Nephron (organoid): ENCODE measurements around the gene CIZ1.
"Not testable (repeated sequence)": the region's sequence is repeated elsewhere in the genome, so short reads cannot be mapped to it uniquely, and the experiment has no call there.

Experiments
- H3K27ac Mint-ChIP-seq, 3 experiments: 2 replicates each; pipeline ENCODE4 v1.8.0; 2020; ENCODE audit warnings: mixed read lengths in 3 of 3, mild to moderate bottlenecking in 2 of 3, moderate library complexity in 1 of 3
- H3K27me3 Mint-ChIP-seq: 2 replicates; pipeline ENCODE4 v1.8.0; 2021; ENCODE audit warnings: low read depth, mild to moderate bottlenecking, moderate library complexity, mixed read lengths
- H3K36me3 Mint-ChIP-seq: 2 replicates; pipeline ENCODE4 v1.8.0; 2020; ENCODE audit warnings: low read depth, mixed read lengths
- H3K4me1 Mint-ChIP-seq: 2 replicates; pipeline ENCODE4 v1.8.0; 2020; ENCODE audit warnings: mixed read lengths
- H3K4me3 Mint-ChIP-seq, 3 experiments: 2 replicates each; pipeline ENCODE4 v1.8.0; 2020; ENCODE audit warnings: mild to moderate bottlenecking in 3 of 3, mixed read lengths in 3 of 3, moderate library complexity in 2 of 3
- H3K9me3 Mint-ChIP-seq: 2 replicates; pipeline ENCODE4 v1.8.0; 2020; ENCODE audit warnings: mixed read lengths
- TF ChIP-seq, protein P1 (sequence below), 3 experiments: fragments of 200-600 bp; sonication (generic); IDR thresholded peaks; one replicate each; pipeline ENCODE4 v1.5.0; 2021; ENCODE audit warnings: antibody characterized with exemption in 3 of 3; ENCODE audit not compliant: unreplicated experiment in 3 of 3

Gene CIZ1

GRCh38 chr9:128142061-128142460 is 49.3 kb downstream of the CIZ1 start:
- Mint-ChIP-seq H3K4me3 (no peak overlapping the region), H3K36me3 (no peaks in the 10 kb centered on the region), H3K27me3 (peaks cover 4% of the 10 kb centered on the region), H3K9me3 (no peaks in the 10 kb centered on the region), H3K27ac (peak overlapping the region in 2 of 3 experiments; percentile 28 to 66), H3K4me1 (peaks cover 36% of the 10 kb centered on the region)
- TF ChIP-seq, protein P1, sequence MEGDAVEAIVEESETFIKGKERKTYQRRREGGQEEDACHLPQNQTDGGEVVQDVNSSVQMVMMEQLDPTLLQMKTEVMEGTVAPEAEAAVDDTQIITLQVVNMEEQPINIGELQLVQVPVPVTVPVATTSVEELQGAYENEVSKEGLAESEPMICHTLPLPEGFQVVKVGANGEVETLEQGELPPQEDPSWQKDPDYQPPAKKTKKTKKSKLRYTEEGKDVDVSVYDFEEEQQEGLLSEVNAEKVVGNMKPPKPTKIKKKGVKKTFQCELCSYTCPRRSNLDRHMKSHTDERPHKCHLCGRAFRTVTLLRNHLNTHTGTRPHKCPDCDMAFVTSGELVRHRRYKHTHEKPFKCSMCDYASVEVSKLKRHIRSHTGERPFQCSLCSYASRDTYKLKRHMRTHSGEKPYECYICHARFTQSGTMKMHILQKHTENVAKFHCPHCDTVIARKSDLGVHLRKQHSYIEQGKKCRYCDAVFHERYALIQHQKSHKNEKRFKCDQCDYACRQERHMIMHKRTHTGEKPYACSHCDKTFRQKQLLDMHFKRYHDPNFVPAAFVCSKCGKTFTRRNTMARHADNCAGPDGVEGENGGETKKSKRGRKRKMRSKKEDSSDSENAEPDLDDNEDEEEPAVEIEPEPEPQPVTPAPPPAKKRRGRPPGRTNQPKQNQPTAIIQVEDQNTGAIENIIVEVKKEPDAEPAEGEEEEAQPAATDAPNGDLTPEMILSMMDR (IDR thresholded peaks at IDR 0.05; ENCODE audit: unreplicated experiment in 3 of 3) = no peak

DNA sequence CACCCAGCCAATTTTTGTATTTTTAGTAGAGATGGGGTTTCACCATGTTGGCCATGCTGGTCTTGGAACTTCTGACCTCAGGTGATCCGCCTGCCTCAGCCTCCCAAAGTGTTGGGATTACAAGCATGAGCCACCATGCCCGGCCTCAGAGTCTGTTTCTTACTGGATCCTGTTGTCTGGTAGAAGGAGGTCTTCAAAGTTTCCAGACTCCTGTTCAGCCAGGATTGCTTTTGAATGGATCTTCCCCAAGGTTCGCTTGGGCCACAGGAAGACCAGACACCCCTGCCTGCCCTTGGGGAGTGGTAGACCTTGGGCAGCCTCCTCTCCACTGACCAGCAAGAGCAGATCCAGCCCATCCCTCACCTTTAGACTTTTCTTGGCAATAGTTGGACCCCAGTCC is 49.8 kb downstream of the CIZ1 start:
- Mint-ChIP-seq H3K4me3 (no peak overlapping the region), H3K9me3 (no peaks in the 10 kb centered on the region), H3K4me1 (peaks cover 37% of the 10 kb centered on the region), H3K27me3 (peaks cover 4% of the 10 kb centered on the region), H3K36me3 (no peaks in the 10 kb centered on the region), H3K27ac (peak overlapping the region in 1 of 3 experiments; percentile 79)
- TF ChIP-seq, protein P1 (IDR thresholded peaks at IDR 0.05; ENCODE audit: unreplicated experiment in 3 of 3) = no peak

DNA sequence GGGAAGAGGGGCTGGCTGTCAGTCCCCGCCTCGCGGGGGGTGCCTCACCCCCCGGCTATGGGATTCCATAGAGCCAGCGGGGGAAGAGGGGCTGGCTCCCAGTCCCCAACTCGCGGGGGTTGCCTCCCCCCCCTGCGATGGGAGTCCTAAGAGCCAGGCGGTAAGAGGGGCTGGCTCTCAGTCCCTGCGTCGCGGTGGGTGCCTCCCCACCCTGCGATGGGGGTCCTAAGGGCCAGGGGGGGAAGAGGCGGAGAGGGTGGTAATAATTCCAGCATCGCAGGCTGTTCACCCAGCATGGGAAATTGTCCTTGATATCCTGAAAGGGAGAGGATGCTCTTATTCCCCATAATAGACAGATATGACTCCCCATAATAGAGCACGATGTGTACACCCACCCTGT is 51.8 kb downstream of the CIZ1 start:
- TF ChIP-seq, protein P1 (IDR thresholded peaks at IDR 0.05; ENCODE audit: unreplicated experiment in 3 of 3) = no peak
- peak overlapping the region in 2 of 3 experiments; percentile 79 to 94 for H3K27ac Mint-ChIP-seq
- H3K9me3 Mint-ChIP-seq = no peaks in the 10 kb centered on the region
- H3K4me3 Mint-ChIP-seq = no peak overlapping the region
- no peaks in the 10 kb centered on the region for H3K36me3 Mint-ChIP-seq
- peaks cover 34% of the 10 kb centered on the region for H3K4me1 Mint-ChIP-seq
- H3K27me3 Mint-ChIP-seq = peaks cover 4% of the 10 kb centered on the region

- peaks cover 30% of the 10 kb centered on the region for H3K4me1 Mint-ChIP-seq
- peaks cover 2% of the 10 kb centered on the region for H3K9me3 Mint-ChIP-seq
- H3K27me3 Mint-ChIP-seq = peaks cover 4% of the 10 kb centered on the region
- H3K36me3 Mint-ChIP-seq = no peaks in the 10 kb centered on the region
- no peak overlapping the region for H3K4me3 Mint-ChIP-seq
- TF ChIP-seq, protein P1 (IDR thresholded peaks at IDR 0.05; ENCODE audit: unreplicated experiment in 3 of 3) = no peak
- peak overlapping the region in 2 of 3 experiments; percentile 32 to 56 for H3K27ac Mint-ChIP-seq
Observed at GRCh38 chr9:128138001-128138400, 53.4 kb downstream of the CIZ1 start.

DNA sequence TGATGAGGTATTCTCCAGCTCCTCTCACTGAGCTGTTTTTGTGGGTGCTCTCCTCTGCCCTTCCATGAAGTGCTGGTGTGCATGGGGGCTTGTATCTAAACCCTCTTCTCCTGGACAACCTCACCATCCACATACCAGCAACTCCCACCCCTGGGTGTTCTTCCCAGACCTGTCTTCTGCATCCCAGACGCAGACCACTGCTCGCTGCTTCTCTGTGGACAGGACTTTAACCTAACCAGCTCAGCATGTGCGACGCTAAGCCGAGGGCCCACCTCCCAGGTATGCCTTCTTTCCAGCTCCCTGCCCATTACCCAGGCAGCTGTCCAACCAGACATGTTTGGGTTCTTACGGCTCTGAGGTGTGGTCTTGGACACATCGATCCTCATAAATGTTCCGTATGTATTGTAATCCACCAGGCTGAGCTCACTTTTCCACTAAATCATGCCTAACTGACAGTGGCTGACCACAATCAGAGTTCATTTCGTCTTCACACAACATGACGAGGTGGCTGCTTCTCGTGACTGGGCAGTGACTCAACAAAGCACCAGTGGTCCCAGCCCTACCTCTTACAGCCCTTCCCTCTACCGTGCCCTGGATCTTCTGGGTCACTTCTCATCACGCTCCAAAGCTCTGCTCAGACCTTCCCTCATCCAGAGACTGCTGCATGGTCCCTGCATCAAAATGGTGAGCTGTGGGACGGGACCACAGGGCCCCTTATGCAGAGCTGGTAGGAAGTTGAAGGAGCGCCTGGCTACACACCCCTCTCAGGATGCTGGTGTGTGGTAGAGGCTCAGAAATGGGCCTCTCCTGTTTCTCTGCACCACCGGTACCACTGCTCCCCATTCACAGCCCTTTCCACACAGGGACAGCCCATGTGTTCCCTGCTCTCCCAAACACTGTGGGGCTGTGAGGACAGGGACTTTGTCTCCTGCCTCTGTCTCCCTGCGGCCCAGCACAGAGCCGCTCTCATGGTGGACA is 54.3 kb downstream of the CIZ1 start:
- H3K9me3 Mint-ChIP-seq = peaks cover 2% of the 10 kb centered on the region
- H3K36me3 Mint-ChIP-seq = no peaks in the 10 kb centered on the region

DNA sequence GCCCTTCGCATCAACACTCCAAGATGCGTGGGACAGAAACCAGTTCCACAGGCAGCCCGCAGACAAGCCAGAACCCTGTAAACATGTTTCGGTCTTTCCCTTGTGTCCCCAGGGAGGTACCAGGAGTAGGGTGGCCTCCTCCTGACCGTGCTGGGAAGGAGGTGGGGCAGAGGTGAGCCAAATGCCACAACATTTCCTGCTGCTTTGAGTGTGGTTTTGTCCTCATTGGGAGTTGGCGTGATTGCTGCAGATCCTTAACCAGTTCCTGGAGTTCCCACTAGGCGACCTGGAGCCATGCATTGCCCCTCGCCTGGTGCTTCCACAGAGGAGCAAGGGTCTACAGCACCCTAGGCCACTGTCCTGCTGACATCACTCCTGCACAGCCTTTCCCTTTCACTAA is 55.8 kb downstream of the CIZ1 start:
- H3K9me3 Mint-ChIP-seq, H3K27me3 Mint-ChIP-seq, H3K36me3 Mint-ChIP-seq, H3K27ac Mint-ChIP-seq, H3K4me3 Mint-ChIP-seq: not testable (repeated sequence)
- H3K4me1 Mint-ChIP-seq = peaks cover 39% of the 10 kb centered on the region

More for the DNA sequence above, 54.3 kb downstream of the CIZ1 start:
- H3K4me3 Mint-ChIP-seq = peak overlapping the region in 1 of 3 experiments; percentile 24
- peaks cover 3% of the 10 kb centered on the region for H3K27me3 Mint-ChIP-seq
- H3K4me1 Mint-ChIP-seq = peaks cover 37% of the 10 kb centered on the region
- H3K27ac Mint-ChIP-seq = peak overlapping the region; percentile 32 to 69 (median 56)
- TF ChIP-seq, protein P1 (IDR thresholded peaks at IDR 0.05; ENCODE audit: unreplicated experiment in 3 of 3) = no peak

DNA sequence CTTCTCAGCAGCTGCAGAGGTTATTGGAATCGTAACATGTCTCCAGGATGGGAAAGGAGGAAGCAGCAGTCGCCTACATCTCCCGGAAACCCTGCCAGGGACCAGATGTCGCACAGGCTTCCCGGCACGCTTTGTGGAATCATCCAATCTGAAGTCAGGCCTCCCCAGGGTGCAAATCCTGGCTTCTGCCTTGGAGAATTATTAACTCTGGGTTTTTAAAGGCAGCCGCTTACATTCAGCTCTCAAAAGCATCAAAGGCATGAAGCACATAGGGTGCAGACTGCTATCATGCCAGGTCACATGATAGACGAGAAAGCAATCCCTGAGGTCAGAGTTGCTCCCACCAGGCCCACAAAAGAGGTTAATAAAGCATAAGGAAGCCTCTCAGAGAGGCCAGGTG is 59.2 kb downstream of the CIZ1 start:
- H3K27me3 Mint-ChIP-seq, H3K9me3 Mint-ChIP-seq, H3K36me3 Mint-ChIP-seq: not testable (repeated sequence)
- H3K4me3 Mint-ChIP-seq = peak overlapping the region in 1 of 3 experiments; percentile 12
- H3K4me1 Mint-ChIP-seq = peaks cover 37% of the 10 kb centered on the region
- H3K27ac Mint-ChIP-seq = peak overlapping the region; percentile 73 to 84 (median 81)

- not testable (repeated sequence) for H3K36me3 Mint-ChIP-seq, H3K27me3 Mint-ChIP-seq, H3K9me3 Mint-ChIP-seq
- peak overlapping the region; percentile 15 to 64 (median 38) for H3K4me3 Mint-ChIP-seq
- H3K4me1 Mint-ChIP-seq = peaks cover 32% of the 10 kb centered on the region
- H3K27ac Mint-ChIP-seq = peak overlapping the region in 2 of 3 experiments; percentile 81 to 84
Observed at GRCh38 chr9:128131346-128131745, 60.0 kb downstream of the CIZ1 start.

DNA sequence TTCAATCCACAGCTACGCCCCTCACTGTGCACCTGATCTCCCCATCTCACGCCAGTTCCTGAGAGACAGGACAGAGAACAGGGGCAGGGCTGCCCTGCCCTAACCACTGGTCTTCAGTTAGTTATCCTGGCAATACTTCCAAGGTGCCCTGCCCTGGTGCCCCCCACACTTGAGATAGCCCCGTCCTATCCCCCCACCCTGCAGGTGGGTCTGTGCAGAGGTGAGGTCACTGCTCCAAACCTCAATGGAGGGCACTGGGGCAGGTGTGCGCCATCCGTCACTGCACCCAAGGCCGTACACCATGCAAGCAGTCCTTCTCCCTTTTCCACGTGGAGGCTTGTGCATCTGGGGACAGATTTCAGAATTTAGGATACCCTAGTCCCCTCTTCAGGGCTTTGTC is 60.7 kb downstream of the CIZ1 start:
- not testable (repeated sequence) for H3K27me3 Mint-ChIP-seq, H3K36me3 Mint-ChIP-seq, H3K9me3 Mint-ChIP-seq
- peak overlapping the region; percentile 37 to 54 (median 54) for H3K4me3 Mint-ChIP-seq
- peaks cover 39% of the 10 kb centered on the region for H3K4me1 Mint-ChIP-seq
- peak overlapping the region in 2 of 3 experiments; percentile 80 to 95 for H3K27ac Mint-ChIP-seq
